HEK293 (cell line): ENCODE results near the gene TIMM44.

ENCODE experiments used
- ATF2 ChIP-seq: fragments of 450-650 bp; formaldehyde crosslinking; IDR thresholded peaks from 2 replicates; pipeline ENCODE4 v1.5.1; 2016; ENCODE audit warnings: missing biosample characterization, missing genetic modification characterization, low read depth
- CTCF ChIP-seq: fragments of 450-650 bp; formaldehyde crosslinking; IDR thresholded peaks from 2 replicates; pipeline ENCODE4 v1.5.1; 2016; ENCODE audit warnings: missing biosample characterization, missing genetic modification characterization
- GLI2 ChIP-seq: fragments of 450-650 bp; formaldehyde crosslinking; IDR thresholded peaks from 2 replicates; pipeline ENCODE4; 2017; ENCODE audit warnings: missing biosample characterization, missing genetic modification characterization, low read depth, borderline replicate concordance
- ZBTB21 ChIP-seq: fragments of 450-650 bp; formaldehyde crosslinking; IDR thresholded peaks from 2 replicates; pipeline ENCODE4 v1.5.1; 2017; ENCODE audit warnings: missing biosample characterization, missing genetic modification characterization
- ZNF274 ChIP-seq, 2 experiments: fragments of 200-500 bp in 1 of 2; fragments of 450-650 bp in 1 of 2; sonication (Bioruptor generic) in 1 of 2; formaldehyde crosslinking in 1 of 2; IDR thresholded peaks; 2 replicates each; pipeline versions ENCODE4 v1.5.1 to v1.6.1; 2014 to 2016; ENCODE audit warnings: borderline replicate concordance in 1 of 2, inconsistent platforms in 1 of 2, low read length in 1 of 2, missing biosample characterization in 1 of 2, missing genetic modification characterization in 1 of 2

GRCh38 chr19:7877249-7877836 is 66.1 kb downstream of the TIMM44 start:
- TF ChIP-seq ATF2 (no peak), CTCF (tag by site-specific recombination) (no peak), GLI2 (no peak), ZNF274 (IDR thresholded peaks at IDR 0.05; ENCODE audit: low read length) (no peak), ZNF274 (tag by site-specific recombination; IDR thresholded peaks at IDR 0.05; ENCODE audit: borderline replicate concordance) (no peak), ZBTB21 (tag by site-specific recombination) (no peak)
